Smooth muscle cell (in vitro differentiated cells): ENCODE results near the gene FBXO31. TPM values are rescaled to one million over a fixed set of nuclear protein-coding genes. Genes with fewer than 3 reads are reported as not detected.

Experiments used
- DNase-seq: peaks from one replicate; lab custom pipeline; 2025; ENCODE audit not compliant: unreplicated experiment; lab: John Stamatoyannopoulos, UW
- H2AFZ ChIP-seq: fragments of 200-600 bp; sonication (generic); 2 replicates; pipeline ENCODE4 v1.6.0; 2016; ENCODE audit warnings: antibody characterized with exemption, low read depth, mild to moderate bottlenecking
- H3F3A ChIP-seq: fragments of 200-600 bp; sonication (generic); 2 replicates; pipeline ENCODE4 v1.6.0; 2017; ENCODE audit warnings: antibody characterized with exemption, low read depth
- H3K27ac ChIP-seq: fragments of 200-600 bp; sonication (generic); 2 replicates; pipeline ENCODE4 v1.5.1; 2016; ENCODE audit warnings: low read depth, mild to moderate bottlenecking
- H3K27me3 ChIP-seq: fragments of 200-600 bp; sonication (generic); 2 replicates; pipeline ENCODE4 v1.6.1; 2016; ENCODE audit warnings: low read depth, mild to moderate bottlenecking
- H3K36me3 ChIP-seq: fragments of 200-600 bp; sonication (generic); 2 replicates; pipeline ENCODE4 v1.5.1; 2016; ENCODE audit warnings: low read depth
- H3K4me1 ChIP-seq: fragments of 200-600 bp; sonication (generic); 2 replicates; pipeline ENCODE4 v1.5.1; 2016; ENCODE audit warnings: low read depth
- H3K4me2 ChIP-seq: fragments of 200-600 bp; sonication (generic); 2 replicates; pipeline ENCODE4 v1.6.0; 2016; ENCODE audit warnings: mild to moderate bottlenecking
- H3K4me3 ChIP-seq: fragments of 200-600 bp; sonication (generic); 2 replicates; pipeline ENCODE4 v1.5.1; 2016; ENCODE audit warnings: mild to moderate bottlenecking
- H3K79me2 ChIP-seq: fragments of 200-600 bp; sonication (generic); 2 replicates; pipeline ENCODE4 v1.6.0; 2016; ENCODE audit warnings: low read depth, mild to moderate bottlenecking
- H3K9ac ChIP-seq: fragments of 200-600 bp; sonication (generic); 2 replicates; pipeline ENCODE4 v1.6.0; 2016; ENCODE audit warnings: low read depth
- H3K9me3 ChIP-seq: fragments of 200-600 bp; sonication (generic); replicated peaks from 2 replicates; pipeline ENCODE4 v1.5.1; 2016; ENCODE audit warnings: low read depth
- H4K20me1 ChIP-seq: fragments of 200-600 bp; sonication (generic); 2 replicates; pipeline ENCODE4 v1.6.0; 2016; ENCODE audit warnings: low read depth
- WGBS: methylation state at CpG from one replicate; pipeline ENCODE4 v1.1.7; 2016; ENCODE audit warnings: low lambda C conversion rate; 5-methylcytosine and 5-hydroxymethylcytosine counted together
- polyA plus RNA-seq: library from polyadenylated mRNA; unstranded; fragments of >200 nt; fragmentation: Nextera tagmentation; extraction: Ambion mirVana; gene quantifications from 2 replicates; pipeline ENCODE4 v1.2.1, GENCODE V29; 2016
- total RNA-seq: library from RNA; depleted of rRNA; stranded (reverse); fragments of >200 nt; gene quantifications from 2 replicates; pipeline ENCODE4 v1.2.3, GENCODE V29; 2014
- TF ChIP-seq, protein P1 (sequence below): fragments of 200-600 bp; sonication (generic); IDR thresholded peaks from 2 replicates; pipeline ENCODE4 v1.5.1; 2017; ENCODE audit warnings: borderline replicate concordance, mild to moderate bottlenecking, antibody characterized with exemption; ENCODE audit not compliant: insufficient read depth, poor library complexity, severe bottlenecking

The FBXO31 gene
- total and polyA plus RNA-seq, 2 experiments from 2014 or later = 13.9 to 25.6 TPM

DNA sequence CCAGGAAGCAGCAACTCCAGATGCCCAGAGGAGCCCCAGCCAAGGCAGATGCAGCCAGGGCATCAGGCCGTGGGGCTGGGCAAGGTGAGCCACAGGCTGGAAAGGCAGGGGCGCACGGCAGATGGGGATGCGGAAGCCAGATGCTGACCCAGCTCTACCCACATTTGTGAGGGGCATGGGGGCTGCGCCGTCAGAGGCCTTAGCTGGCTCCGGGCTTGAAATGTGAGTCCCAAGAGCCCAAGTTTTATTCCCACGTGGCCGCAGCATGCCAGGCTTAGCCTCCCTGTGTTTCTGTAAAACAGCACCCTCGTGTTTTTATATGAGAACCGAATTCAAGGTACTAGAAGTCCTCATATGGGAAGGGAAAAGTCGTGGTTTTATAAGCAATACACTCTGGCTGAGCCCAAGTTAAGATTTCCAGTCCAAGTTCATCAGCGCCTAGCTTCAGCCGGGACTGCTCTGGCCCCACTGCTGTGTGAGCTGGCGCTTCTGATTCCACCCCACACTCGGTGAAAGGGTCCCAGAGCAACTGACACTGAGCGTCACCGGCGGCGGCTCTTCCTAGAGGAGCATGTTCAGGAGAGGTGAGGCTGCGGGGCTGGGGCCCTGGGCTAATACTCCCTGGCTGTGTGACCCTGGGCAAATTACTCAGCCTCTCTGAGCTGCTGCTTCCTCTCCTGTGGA, 59.7 kb downstream of the FBXO31 start:
- TF ChIP-seq, protein P1, sequence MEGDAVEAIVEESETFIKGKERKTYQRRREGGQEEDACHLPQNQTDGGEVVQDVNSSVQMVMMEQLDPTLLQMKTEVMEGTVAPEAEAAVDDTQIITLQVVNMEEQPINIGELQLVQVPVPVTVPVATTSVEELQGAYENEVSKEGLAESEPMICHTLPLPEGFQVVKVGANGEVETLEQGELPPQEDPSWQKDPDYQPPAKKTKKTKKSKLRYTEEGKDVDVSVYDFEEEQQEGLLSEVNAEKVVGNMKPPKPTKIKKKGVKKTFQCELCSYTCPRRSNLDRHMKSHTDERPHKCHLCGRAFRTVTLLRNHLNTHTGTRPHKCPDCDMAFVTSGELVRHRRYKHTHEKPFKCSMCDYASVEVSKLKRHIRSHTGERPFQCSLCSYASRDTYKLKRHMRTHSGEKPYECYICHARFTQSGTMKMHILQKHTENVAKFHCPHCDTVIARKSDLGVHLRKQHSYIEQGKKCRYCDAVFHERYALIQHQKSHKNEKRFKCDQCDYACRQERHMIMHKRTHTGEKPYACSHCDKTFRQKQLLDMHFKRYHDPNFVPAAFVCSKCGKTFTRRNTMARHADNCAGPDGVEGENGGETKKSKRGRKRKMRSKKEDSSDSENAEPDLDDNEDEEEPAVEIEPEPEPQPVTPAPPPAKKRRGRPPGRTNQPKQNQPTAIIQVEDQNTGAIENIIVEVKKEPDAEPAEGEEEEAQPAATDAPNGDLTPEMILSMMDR = no peak
- Histone ChIP-seq H3K79me2 (no peaks in the 10 kb centered on the region), H3F3A (no peaks in the 10 kb centered on the region), H3K27me3 (no peaks in the 10 kb centered on the region), H3K4me2 (no peak overlapping the region), H2AFZ (no peak overlapping the region), H3K4me3 (no peak overlapping the region), H3K9ac (no peak overlapping the region), H3K9me3 (no peaks in the 10 kb centered on the region), H3K4me1 (peaks cover under 1% of the 10 kb centered on the region), H3K27ac (no peak overlapping the region), H4K20me1 (peaks cover 20% of the 10 kb centered on the region), H3K36me3 (no peaks in the 10 kb centered on the region)
- 97% methylated on average over 21 of the region's 21 CpGs for WGBS
- no peak for DNase-seq

DNA sequence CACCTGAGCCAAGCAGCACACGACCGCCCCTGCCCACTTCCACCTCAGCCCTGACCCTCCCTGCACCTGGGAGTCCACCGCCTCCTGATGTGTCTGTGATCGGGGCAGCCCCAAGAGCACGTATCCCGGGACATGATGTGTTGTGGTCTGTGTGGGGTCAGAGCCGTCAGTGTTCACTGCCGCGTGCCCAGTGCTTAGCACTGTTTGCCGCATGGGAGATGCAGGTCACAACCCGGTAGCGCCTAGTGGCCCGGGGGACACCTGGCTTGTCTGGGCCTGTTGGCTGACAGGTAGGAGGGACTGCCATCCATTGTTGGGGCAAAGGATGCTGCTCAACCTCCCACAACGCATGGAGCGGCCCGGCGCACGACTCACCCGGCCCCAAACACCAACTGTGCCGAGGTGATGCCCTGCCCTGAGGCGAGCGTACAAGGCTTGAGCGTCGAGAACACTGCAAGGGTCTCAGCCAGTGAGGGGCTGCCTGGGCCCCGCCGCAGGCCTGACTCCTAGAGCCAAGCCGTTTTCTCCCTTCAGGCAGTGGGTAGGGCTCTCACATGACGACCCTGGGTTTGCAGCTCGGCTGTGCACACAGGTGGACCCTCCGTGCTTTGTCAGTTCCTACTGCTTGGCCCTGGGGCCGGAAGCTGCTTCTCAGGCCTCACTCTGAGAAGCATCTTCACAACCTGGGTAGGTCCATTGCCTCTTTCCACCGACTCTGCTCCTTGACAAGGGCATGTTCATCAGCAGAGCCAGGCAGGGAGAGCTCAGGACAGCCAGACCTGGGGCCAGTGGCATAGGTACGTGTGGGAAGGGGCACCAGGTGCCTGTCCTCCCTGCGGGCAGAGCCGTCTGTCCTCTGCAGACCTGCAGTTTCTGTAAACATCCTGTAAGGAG, 60.5 kb downstream of the FBXO31 start:
- TF ChIP-seq, protein P1 = no peak
- Histone ChIP-seq H3K4me1 (peaks cover 8% of the 10 kb centered on the region), H3K4me2 (no peak overlapping the region), H3K4me3 (no peak overlapping the region), H3K36me3 (no peaks in the 10 kb centered on the region), H3K9ac (no peak overlapping the region), H3K27me3 (no peaks in the 10 kb centered on the region), H3K9me3 (no peaks in the 10 kb centered on the region), H4K20me1 (peaks cover 20% of the 10 kb centered on the region), H3K27ac (no peak overlapping the region), H3F3A (no peaks in the 10 kb centered on the region), H3K79me2 (peaks cover 6% of the 10 kb centered on the region), H2AFZ (no peak overlapping the region)
- DNase-seq = no peak
- WGBS = 97% methylated on average over 35 of the region's 35 CpGs

DNA sequence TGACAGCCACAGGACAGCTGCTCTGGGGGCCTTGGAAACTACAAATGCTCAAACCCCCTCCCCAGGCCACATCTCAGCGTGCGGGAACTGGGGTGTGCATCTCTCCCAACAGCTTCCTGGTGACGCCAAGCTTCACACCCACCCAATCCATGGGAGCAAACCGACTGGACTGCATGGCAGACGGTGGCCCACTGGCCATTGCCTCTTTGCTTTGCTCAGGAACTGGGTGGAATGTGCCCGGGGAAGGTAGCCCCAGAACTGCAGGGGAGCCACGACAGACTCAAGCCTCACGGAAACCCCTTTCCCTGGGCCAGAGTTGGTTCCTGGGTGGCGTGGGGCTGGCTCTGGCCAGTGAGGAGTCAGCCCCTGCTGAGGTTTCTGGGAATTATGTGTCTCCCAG, 61.2 kb downstream of the FBXO31 start:
- H3K79me2 ChIP-seq = peaks cover 14% of the 10 kb centered on the region
- no peaks in the 10 kb centered on the region for H3K36me3 ChIP-seq
- H4K20me1 ChIP-seq = peaks cover 20% of the 10 kb centered on the region
- no peak overlapping the region for H3K9ac ChIP-seq
- H3K9me3 ChIP-seq = no peaks in the 10 kb centered on the region
- WGBS = 96% methylated on average over 9 of the region's 9 CpGs
- DNase-seq = no peak
- H3K27ac ChIP-seq = no peak overlapping the region
- H2AFZ ChIP-seq = no peak overlapping the region
- H3K27me3 ChIP-seq = no peaks in the 10 kb centered on the region
- no peaks in the 10 kb centered on the region for H3F3A ChIP-seq
- H3K4me3 ChIP-seq = no peak overlapping the region
- H3K4me1 ChIP-seq = peaks cover 10% of the 10 kb centered on the region
- H3K4me2 ChIP-seq = no peak overlapping the region
- TF ChIP-seq, protein P1 = no peak
